AG20443 (cell line): Measurements from ENCODE around the gene AQP12A.

Experiments
- DNase-seq: peaks from one replicate; pipeline ENCODE4 v3.0.0; 2012; ENCODE audit warnings: low spot score, mixed read lengths

AQP12A gene

GRCh38 chr2:240741091-240741490 is 49.4 kb downstream of the AQP12A start:
- DNase-seq = no peak

- DNase-seq = no peak
Measured at GRCh38 chr2:240742602-240743095, 51.0 kb downstream of the AQP12A start.

GRCh38 chr2:240745456-240745855 is 53.8 kb downstream of the AQP12A start:
- DNase-seq = no peak

GRCh38 chr2:240745962-240746361 is 54.3 kb downstream of the AQP12A start:
- no peak for DNase-seq

- no peak for DNase-seq
Measured at GRCh38 chr2:240746671-240747070, 55.0 kb downstream of the AQP12A start.

GRCh38 chr2:240747256-240747655 is 55.6 kb downstream of the AQP12A start:
- no peak for DNase-seq
